DMS114 treated with DMSO at 0.1 percent for 48 hours (cell line): Measurements from ENCODE around the gene GTF2F1.
"Not testable (repeated sequence)": the region's sequence is repeated elsewhere in the genome, so short reads cannot be mapped to it uniquely, and the experiment has no call there.

Source experiments
- DNase-seq: peaks from one replicate; lab custom pipeline; 2025; ENCODE audit not compliant: unreplicated experiment; lab: John Stamatoyannopoulos, UW

Gene GTF2F1

DNA sequence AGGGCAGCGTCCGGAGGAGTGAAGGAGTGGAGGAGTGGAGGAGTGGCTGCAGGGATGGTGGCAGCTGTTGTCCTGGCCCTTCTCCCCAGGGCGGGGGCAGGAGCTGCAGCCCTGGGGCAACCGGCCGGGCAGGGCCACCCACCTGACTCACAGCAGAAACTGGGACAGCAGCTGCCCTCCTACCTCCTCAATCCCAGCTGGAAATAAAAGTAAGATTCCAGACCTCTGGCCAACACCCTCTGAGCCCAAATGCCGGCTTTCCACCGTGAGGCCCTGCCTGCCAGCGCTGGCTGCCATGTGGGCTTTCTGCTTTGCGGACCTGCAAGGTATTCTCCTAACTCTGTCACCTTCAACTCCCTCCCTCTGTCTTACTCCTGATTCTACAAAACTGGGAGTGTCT is 35.0 kb downstream of the GTF2F1 start:
- no peak for DNase-seq

DNA sequence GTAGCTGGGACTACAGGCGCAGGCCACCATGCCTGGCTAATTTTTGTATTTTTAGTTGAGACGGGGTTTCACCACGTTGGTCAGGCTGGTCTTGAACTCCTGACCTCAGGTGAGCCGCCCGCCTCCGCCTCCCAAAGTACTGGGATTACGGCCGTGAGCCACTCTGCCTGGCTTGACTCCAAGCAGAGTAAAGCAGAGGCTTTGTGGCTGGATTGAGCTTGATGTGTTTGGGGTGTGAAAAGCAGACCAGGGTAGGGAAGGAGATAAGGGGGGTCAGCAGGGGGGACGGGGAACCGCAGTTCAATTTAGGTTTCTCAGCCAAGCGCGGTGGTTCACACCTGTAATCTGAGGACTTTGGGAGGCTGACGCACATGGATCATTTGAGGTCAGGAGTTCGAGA is 35.8 kb downstream of the GTF2F1 start:
- DNase-seq: no peak

- not testable (repeated sequence) for DNase-seq
Observed at GRCh38 chr19:6355321-6356040, 37.5 kb downstream of the GTF2F1 start.

DNA sequence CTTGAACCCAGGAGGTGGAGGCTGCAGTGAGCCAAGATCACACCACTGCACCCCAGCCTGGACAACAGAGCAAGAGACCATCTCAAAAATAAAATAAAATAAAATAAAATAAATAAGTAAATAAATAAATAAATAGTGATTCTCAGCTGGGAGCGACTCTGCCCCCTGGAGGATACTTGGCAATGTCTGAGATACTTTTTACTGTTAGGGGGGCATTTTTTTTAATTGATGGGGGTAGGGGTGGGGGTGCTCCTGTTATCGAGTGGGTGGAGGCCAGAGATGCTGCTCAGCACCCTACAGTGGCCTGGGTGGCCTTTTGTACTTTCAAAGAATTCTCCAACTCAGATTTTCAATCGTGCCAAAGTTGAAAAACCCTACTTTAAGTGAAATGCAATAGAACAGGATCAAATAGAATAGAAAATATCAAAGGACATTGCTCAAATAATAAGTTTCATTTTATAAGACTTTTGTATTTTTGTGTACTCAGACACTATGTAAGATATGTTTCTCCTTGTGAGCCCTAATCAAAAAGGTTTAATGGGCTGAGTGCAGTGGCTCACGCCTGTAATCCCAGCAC is 38.8 kb downstream of the GTF2F1 start:
- DNase-seq: no peak

- DNase-seq: no peak
Observed at GRCh38 chr19:6352381-6353165, 40.4 kb downstream of the GTF2F1 start.

- no peak for DNase-seq
Observed at GRCh38 chr19:6350688-6351087, 42.3 kb downstream of the GTF2F1 start.

GRCh38 chr19:6349271-6349670 is 43.7 kb downstream of the GTF2F1 start:
- not testable (repeated sequence) for DNase-seq

- DNase-seq: no peak
Observed at GRCh38 chr19:6343462-6343861, 49.5 kb downstream of the GTF2F1 start.

DNA sequence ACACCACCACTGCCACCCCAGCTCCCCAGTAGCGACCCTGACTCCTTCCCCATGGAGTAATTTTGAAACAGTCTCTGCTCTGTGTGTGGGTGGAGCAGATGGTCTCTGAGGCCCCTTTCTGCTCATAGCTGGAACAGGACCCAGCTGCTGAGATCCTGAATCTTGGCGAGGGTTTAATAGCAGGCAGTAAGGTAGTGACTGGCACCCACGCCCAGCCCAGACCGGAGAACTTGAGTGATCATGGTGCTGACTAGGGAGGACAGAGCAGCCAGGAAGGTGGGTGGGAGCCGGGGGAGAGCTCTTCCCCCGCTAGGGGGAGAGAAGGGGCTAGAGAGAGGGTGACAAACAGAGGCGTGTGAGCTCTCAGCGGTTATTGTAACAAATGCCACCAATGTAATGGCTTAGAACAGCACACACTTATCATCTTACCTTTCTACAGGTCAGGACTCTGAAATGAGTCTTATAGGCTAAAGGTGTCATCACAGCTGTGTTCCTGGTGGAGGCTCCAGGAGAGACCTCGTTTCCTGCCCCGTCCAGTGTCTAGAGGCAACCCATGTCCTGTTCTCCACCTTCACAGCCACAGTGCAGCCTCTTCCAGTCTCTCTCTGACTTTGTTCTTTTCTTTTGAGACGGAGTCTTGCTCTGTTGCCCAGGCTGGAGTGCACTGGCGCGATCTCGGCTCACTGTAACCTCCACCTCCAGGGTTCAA is 52.3 kb downstream of the GTF2F1 start:
- DNase-seq: no peak

- DNase-seq: no peak
Observed at GRCh38 chr19:6334490-6335285, 58.3 kb downstream of the GTF2F1 start.

DNA sequence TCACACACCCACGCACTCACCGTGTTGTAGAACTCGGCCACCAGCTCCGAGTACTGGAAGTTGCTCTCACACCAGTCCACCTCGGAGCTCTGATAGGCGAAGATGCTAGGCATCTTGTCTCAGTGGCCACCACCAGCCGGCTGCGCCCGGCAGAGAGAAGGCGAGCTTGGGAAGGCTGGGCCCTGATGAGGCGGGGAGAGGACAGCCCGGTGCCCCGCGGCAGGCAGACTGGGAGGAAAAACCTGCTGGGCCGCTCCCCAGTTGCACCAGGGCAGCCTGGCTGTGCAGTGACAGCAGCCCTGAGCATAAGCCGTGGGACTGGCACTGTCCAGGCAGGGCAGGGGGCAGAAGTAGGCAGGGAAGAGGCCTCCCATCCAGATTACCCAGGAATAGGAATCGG is 59.5 kb downstream of the GTF2F1 start, which contains the start of gene ACER1:
TSS of gene ACER1 (minus strand) at position 174 of the 400 bp plus-strand sequence. CDS start at position 113, 61 bp downstream.
- DNase-seq: no peak
